Measurements from ENCODE around the gene TMEM232.
A peak's percentile ranks its signal among the peaks of the same experiment; 100 is the strongest.

Gene TMEM232

DNA sequence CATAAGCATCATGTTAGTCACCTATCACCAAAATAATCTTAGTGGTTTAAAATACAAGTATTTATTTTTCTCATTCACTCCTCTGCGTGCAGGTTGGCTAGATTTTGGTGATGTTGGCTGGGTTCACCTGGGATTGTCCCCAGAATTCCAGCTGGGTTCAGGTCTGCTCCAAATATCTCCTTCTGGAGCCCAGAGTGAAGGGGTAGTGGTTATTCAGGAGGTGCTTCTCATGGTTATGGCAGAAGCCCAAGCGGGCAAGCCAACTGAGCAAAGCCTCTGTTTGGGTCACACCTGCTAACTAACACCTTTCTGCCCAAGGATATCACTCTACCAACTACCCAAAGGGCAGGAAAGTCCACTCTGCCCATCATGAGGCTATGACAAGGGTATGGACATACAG, 7.6 kb upstream of the TMEM232 start:
- TF ChIP-seq, protein P1, sequence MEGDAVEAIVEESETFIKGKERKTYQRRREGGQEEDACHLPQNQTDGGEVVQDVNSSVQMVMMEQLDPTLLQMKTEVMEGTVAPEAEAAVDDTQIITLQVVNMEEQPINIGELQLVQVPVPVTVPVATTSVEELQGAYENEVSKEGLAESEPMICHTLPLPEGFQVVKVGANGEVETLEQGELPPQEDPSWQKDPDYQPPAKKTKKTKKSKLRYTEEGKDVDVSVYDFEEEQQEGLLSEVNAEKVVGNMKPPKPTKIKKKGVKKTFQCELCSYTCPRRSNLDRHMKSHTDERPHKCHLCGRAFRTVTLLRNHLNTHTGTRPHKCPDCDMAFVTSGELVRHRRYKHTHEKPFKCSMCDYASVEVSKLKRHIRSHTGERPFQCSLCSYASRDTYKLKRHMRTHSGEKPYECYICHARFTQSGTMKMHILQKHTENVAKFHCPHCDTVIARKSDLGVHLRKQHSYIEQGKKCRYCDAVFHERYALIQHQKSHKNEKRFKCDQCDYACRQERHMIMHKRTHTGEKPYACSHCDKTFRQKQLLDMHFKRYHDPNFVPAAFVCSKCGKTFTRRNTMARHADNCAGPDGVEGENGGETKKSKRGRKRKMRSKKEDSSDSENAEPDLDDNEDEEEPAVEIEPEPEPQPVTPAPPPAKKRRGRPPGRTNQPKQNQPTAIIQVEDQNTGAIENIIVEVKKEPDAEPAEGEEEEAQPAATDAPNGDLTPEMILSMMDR (IDR thresholded peaks at IDR 0.05) = no peak

DNA sequence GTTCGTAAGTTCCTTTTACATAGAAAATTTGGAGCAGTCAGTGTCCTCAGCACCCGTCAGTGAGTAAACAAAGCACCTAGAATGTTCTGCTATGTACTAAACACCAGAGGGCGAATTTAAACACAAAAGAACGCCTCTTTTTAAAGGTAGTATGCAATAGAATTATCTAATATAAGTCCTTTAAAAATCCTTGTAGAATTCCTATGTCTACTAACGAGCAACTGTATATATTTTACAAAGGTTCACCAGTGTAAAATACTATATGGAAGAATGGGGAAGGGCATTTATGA, 499 bp upstream of the TMEM232 start:
- TF ChIP-seq, protein P1 (IDR thresholded peaks at IDR 0.05) = peak; percentile 53

DNA sequence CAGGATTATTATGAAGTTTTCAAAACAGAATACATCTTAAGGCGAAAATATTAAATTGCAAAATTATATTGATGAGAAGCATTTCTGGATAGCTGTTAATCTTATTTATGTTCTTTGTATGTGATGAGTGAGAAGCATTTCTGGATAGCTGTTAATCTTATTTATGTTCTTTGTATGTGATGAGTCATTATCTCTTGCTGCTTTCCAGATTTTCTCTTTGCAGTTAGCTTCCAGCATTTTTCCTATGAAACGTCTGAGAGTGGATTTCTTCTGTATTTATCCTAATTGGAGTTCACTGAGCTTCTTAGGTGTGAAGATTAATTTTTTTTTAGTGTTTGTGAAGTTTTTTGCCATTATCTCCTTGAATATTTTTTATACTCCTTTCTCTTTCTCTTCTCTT, 8.2 kb downstream of the TMEM232 start:
- TF ChIP-seq, protein P1 (IDR thresholded peaks at IDR 0.05) = no peak

DNA sequence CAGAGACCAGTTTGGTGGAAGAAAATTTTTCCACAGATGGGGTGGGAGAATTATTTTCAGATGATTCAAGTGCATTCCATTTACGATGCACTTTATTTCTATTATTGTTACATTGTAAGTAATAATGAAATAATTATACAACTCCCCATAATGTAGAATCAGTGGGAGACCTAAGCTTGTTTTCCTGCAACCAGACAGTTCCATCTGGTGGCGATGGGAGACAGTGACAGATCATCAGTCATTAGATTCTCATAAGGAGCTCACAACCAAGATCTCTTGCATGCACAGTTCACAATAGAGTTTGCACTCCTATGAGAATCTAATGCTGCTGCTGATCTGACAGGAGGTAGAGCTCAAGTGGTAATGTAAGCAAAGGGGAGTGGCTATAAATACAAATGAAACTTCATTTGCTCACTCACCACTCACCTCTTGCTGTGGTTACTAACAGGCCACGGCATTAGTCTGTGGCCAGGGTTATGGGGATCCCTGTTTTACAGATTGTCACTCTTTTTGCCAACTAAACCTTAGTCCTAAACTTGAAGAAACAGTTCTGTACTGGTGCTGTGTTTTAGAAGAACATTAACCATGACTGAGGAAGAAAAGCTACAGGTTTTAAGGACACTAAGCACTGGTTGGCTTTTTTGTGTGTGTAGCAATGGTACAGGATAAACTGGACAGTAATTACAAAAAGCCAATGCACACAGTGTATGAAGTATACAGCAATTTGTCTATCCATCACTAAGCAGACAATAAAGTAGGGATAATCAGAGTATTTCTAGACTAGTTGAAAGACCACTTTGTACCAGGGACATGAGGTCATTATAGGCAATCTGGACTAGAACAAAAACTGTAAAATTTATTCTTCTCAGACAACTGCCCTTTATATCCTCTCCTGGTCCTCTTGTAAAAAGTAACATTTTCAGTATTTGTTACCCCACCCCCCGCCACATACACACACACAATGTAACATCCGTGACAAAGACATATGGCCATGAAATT, 9.9 kb downstream of the TMEM232 start:
- TF ChIP-seq, protein P1 (IDR thresholded peaks at IDR 0.05) = no peak

DNA sequence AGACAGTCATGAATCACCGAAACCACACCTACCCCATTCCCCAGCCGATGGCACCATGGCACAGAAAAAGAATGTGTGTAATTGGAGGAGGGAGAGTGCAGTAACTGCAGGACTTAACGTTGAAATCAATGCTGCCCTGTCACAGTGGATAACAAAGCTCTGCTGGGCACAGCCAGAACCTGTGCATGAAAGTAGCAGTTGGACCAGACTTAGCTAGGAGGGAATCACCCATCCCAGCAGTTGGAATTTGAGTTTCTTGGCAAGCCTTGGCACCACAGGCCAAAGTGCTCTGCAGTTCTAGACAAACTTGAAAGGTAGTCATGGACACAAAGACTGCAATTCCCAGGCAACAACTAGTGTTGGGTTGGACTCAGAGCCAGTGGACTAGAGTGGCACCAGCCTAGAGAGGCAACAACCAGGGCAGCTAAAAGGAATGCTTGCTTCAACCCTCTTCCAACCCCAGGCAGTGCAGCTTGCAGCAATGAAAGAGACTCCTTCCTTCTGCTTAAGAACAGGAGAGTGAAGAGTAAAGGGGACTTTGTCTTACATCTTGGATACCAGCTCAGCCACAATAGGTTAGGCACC, 19.1 kb downstream of the TMEM232 start:
- TF ChIP-seq, protein P1 (IDR thresholded peaks at IDR 0.05) = no peak

DNA sequence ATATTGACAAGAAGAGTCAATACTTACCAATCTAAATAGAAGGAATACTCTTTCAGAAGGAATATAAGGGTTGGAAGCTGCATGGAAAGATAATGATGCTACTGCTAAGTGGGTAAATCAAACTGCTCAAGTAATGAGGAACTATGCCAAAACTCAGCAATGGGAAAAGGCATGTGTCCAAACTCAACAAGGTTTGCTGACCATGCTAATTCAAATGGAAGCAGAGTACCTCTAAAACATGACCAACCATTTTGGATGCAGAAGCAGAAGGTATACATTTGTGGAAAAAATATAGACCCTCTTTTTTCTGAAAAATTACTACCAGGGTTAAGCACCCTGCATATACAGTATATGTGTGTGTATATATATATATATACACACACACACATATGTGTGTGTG, 21.1 kb downstream of the TMEM232 start:
- TF ChIP-seq, protein P1 (IDR thresholded peaks at IDR 0.05) = no peak

DNA sequence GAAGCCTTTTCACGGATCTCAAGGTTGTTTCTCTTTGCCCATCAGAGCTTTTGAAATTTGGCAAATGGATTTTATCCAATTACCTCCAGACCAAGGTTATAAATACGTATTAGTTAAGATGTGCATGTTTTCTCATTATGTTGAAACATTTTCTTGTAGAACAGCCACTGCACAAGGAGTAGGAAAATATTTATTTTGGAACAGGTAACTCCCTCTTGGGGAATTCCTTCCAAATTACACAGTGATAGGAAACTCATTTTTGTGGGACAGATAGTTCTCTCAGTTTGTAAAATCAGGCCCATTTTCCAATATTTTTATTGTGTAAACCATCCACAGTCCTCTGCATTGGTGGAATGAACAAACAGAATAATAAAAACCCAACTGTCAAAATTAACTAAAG, 23.0 kb downstream of the TMEM232 start:
- TF ChIP-seq, protein P1 (IDR thresholded peaks at IDR 0.05) = no peak
